ENCODE results near the gene SPTBN1.

The SPTBN1 gene

DNA sequence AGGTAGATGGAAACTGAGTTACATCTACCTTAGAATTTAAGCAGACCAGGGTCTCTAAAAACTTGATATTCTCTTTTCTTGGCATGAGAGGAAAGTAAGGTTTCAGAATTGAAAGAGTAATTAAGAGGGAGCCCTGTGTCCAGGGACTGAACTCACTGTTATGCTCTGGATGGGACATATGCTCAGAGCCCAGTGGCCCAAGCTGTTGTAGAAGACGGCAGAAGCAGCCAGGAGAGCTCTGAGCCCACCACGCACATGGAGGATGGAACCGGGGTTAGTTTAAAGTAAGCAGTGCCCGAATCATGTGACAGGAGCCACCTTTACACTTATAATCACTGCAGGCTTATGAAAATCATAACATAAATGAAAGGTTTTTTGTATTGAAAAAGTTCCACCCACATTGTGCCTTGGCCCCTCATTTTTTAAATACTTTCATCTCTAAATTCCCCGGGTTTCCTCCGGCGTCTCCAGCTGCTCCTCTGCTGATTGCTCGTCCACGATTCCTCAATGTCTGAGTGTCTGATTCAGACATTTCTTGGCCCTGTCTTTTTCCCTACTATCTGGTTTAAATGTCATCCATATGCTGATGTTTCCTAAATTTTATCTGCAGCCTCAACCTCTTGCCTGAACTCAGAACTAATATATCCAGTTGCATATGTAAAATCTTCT lies 36.1 kb upstream of the SPTBN1 start:
- Histone ChIP-seq H3K9ac (ENCODE audit: low read depth, low read length, poor library complexity, severe bottlenecking) (no peak overlapping the region), H3K27me3 (ENCODE audit: insufficient read depth, low read length, poor library complexity, severe bottlenecking) (peaks cover 79% of the 10 kb centered on the region), H3K9me2 (replicated peaks; ENCODE audit: low read depth, low read length) (no peaks in the 10 kb centered on the region), H2AFZ (ENCODE audit: low read length) (no peak overlapping the region), H3K9me3 (ENCODE audit: insufficient read depth, low read depth, low read length) (no peaks in the 10 kb centered on the region), H4K20me1 (ENCODE audit: insufficient read depth, low read length, poor library complexity, severe bottlenecking) (no peaks in the 10 kb centered on the region), H3K4me1 (ENCODE audit: insufficient read depth, low read length, poor library complexity, severe bottlenecking) (peaks cover 14% of the 10 kb centered on the region), H3K4me3 (ENCODE audit: low read length, poor library complexity, severe bottlenecking) (no peak overlapping the region), H3K79me2 (ENCODE audit: insufficient read depth, low read length) (no peaks in the 10 kb centered on the region), H3F3A (ENCODE audit: low read depth) (peaks cover 11% of the 10 kb centered on the region), H3K4me2 (ENCODE audit: low read depth, low read length, poor library complexity, severe bottlenecking) (no peak overlapping the region), H3K36me3 (ENCODE audit: insufficient read depth, low read length) (no peaks in the 10 kb centered on the region)
- no peak for TF ChIP-seq EZH2phosphoT487 (IDR thresholded peaks at IDR 0.05; ENCODE audit: borderline replicate concordance)
- TF ChIP-seq, protein P1, sequence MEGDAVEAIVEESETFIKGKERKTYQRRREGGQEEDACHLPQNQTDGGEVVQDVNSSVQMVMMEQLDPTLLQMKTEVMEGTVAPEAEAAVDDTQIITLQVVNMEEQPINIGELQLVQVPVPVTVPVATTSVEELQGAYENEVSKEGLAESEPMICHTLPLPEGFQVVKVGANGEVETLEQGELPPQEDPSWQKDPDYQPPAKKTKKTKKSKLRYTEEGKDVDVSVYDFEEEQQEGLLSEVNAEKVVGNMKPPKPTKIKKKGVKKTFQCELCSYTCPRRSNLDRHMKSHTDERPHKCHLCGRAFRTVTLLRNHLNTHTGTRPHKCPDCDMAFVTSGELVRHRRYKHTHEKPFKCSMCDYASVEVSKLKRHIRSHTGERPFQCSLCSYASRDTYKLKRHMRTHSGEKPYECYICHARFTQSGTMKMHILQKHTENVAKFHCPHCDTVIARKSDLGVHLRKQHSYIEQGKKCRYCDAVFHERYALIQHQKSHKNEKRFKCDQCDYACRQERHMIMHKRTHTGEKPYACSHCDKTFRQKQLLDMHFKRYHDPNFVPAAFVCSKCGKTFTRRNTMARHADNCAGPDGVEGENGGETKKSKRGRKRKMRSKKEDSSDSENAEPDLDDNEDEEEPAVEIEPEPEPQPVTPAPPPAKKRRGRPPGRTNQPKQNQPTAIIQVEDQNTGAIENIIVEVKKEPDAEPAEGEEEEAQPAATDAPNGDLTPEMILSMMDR (conservative IDR thresholded peaks at IDR 0.05; ENCODE audit: low read length), result no peak

DNA sequence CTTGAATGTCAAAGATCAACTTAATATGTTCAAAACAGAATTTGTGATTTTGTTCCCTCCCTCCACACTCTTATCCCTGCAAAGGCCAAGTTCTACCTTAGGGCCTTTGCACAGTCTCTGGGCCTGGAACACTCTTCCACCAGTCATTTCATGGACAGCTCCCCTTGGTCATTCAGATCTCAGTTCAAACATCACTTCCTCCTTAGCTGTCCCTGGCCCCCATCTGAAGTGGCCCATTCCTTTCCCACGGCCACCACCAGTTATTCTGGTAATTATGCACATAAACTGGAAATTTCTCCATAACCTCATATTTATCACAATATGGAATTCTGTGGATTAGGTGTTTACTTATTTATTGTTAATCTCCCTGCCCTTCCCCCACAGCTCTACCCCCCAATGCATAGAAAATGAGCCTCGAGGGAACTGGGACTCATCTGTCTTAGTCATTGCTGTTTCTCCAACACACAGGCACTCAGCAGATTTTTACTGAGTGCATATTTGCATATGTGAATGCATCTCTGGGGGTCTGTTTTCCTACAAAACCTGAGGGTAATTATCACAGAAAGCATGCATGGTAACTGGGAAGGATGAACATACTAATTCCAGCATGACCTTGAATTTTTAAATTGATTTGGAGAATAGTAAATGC lies 35.5 kb upstream of the SPTBN1 start:
- no peaks in the 10 kb centered on the region for H3K79me2 ChIP-seq (ENCODE audit: insufficient read depth, low read length)
- H4K20me1 ChIP-seq (ENCODE audit: insufficient read depth, low read length, poor library complexity, severe bottlenecking), result no peaks in the 10 kb centered on the region
- H3K9me3 ChIP-seq (ENCODE audit: insufficient read depth, low read depth, low read length), result no peaks in the 10 kb centered on the region
- H3K9me2 ChIP-seq (replicated peaks; ENCODE audit: low read depth, low read length), result no peaks in the 10 kb centered on the region
- peaks cover 14% of the 10 kb centered on the region for H3K4me1 ChIP-seq (ENCODE audit: insufficient read depth, low read length, poor library complexity, severe bottlenecking)
- TF ChIP-seq, protein P1 (conservative IDR thresholded peaks at IDR 0.05; ENCODE audit: low read length), result no peak
- TF ChIP-seq EZH2phosphoT487 (IDR thresholded peaks at IDR 0.05; ENCODE audit: borderline replicate concordance), result no peak
- no peak overlapping the region for H3K4me3 ChIP-seq (ENCODE audit: low read length, poor library complexity, severe bottlenecking)
- peaks cover 79% of the 10 kb centered on the region for H3K27me3 ChIP-seq (ENCODE audit: insufficient read depth, low read length, poor library complexity, severe bottlenecking)
- H3F3A ChIP-seq (ENCODE audit: low read depth), result peaks cover 11% of the 10 kb centered on the region
- no peak overlapping the region for H3K4me2 ChIP-seq (ENCODE audit: low read depth, low read length, poor library complexity, severe bottlenecking)
- no peaks in the 10 kb centered on the region for H3K36me3 ChIP-seq (ENCODE audit: insufficient read depth, low read length)
- H2AFZ ChIP-seq (ENCODE audit: low read length), result no peak overlapping the region
- H3K9ac ChIP-seq (ENCODE audit: low read depth, low read length, poor library complexity, severe bottlenecking), result no peak overlapping the region

DNA sequence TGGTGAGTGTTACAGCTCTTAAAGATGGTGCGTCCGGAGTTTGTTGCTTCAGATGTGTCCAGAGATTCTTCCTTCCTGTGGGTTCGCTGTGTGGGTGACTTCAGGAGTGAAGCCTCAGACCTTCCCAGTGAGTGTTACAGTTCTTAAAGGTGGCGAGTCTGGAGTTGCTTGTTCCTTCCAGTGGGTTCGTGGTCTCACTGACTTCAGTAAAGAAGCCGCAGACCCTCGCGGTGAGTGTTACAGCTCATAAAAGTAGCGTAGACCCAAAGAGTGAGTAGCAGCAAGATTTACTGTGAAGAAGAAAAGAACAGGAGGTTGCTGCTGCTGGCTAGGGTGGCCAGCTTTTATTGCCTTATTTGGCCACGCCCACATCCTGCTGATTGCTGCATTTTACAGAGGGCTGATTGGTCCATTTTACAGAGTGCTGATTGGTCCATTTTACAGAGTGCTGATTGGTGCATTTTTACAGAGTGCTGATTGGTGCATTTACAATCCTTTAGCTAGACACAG lies 34.0 kb upstream of the SPTBN1 start:
- TF ChIP-seq, protein P1 (conservative IDR thresholded peaks at IDR 0.05; ENCODE audit: low read length), result no peak
- peak; percentile 94 for TF ChIP-seq EZH2phosphoT487 (IDR thresholded peaks at IDR 0.05; ENCODE audit: borderline replicate concordance)

More for the DNA sequence above, 34.0 kb upstream of the SPTBN1 start:
- H2AFZ ChIP-seq (ENCODE audit: low read length), result no peak overlapping the region
- peak overlapping the region; percentile 69 for H3K4me2 ChIP-seq (ENCODE audit: low read depth, low read length, poor library complexity, severe bottlenecking)
- no peaks in the 10 kb centered on the region for H4K20me1 ChIP-seq (ENCODE audit: insufficient read depth, low read length, poor library complexity, severe bottlenecking)
- H3K9ac ChIP-seq (ENCODE audit: low read depth, low read length, poor library complexity, severe bottlenecking), result no peak overlapping the region
- H3K9me3 ChIP-seq (ENCODE audit: insufficient read depth, low read depth, low read length), result no peaks in the 10 kb centered on the region
- no peaks in the 10 kb centered on the region for H3K36me3 ChIP-seq (ENCODE audit: insufficient read depth, low read length)
- H3K27me3 ChIP-seq (ENCODE audit: insufficient read depth, low read length, poor library complexity, severe bottlenecking), result peaks cover 79% of the 10 kb centered on the region
- no peaks in the 10 kb centered on the region for H3K79me2 ChIP-seq (ENCODE audit: insufficient read depth, low read length)
- peak overlapping the region; percentile 51 for H3K4me3 ChIP-seq (ENCODE audit: low read length, poor library complexity, severe bottlenecking)
- peaks cover 14% of the 10 kb centered on the region for H3K4me1 ChIP-seq (ENCODE audit: insufficient read depth, low read length, poor library complexity, severe bottlenecking)
- no peaks in the 10 kb centered on the region for H3K9me2 ChIP-seq (replicated peaks; ENCODE audit: low read depth, low read length)
- H3F3A ChIP-seq (ENCODE audit: low read depth), result peaks cover 11% of the 10 kb centered on the region
